GM19328 (cell line): ENCODE results near the gene NR2C2.

ENCODE experiments used
- ATAC-seq: cut with Tn5 transposase; IDR thresholded peaks from one replicate; pipeline ENCODE4 v1.9.1; 2021; ENCODE audit warnings: mild to moderate bottlenecking, moderate library complexity; ENCODE audit not compliant: unreplicated experiment

NR2C2 gene

GRCh38 chr3:14921034-14921616 lies 26.3 kb upstream of the NR2C2 start:
- no peak for ATAC-seq

- ATAC-seq: no peak
Measured at GRCh38 chr3:14921811-14922705, 25.3 kb upstream of the NR2C2 start.

GRCh38 chr3:14922863-14923262 lies 24.5 kb upstream of the NR2C2 start:
- ATAC-seq: no peak

- ATAC-seq: no peak
Measured at GRCh38 chr3:14923476-14923875, 23.9 kb upstream of the NR2C2 start.

GRCh38 chr3:14925729-14926591 lies 21.4 kb upstream of the NR2C2 start:
- ATAC-seq: no peak

- ATAC-seq: no peak
Measured at GRCh38 chr3:14926592-14926991, 20.8 kb upstream of the NR2C2 start.

- ATAC-seq: no peak
Measured at GRCh38 chr3:14927308-14927707, 20.1 kb upstream of the NR2C2 start.

- ATAC-seq: no peak
Measured at GRCh38 chr3:14929310-14930074, 17.9 kb upstream of the NR2C2 start.

- ATAC-seq: no peak
Measured at GRCh38 chr3:14933820-14934425, 13.5 kb upstream of the NR2C2 start.

- ATAC-seq: no peak
Measured at GRCh38 chr3:14935592-14936345, 11.6 kb upstream of the NR2C2 start.

GRCh38 chr3:14938954-14939353 lies 8.4 kb upstream of the NR2C2 start:
- no peak for ATAC-seq

GRCh38 chr3:14941871-14942270 lies 5.5 kb upstream of the NR2C2 start:
- ATAC-seq: no peak

- ATAC-seq: no peak
Measured at GRCh38 chr3:14943042-14943441, 4.3 kb upstream of the NR2C2 start.

GRCh38 chr3:14946236-14946635 lies 1.1 kb upstream of the NR2C2 start:
- ATAC-seq: no peak

GRCh38 chr3:14946739-14947099 lies 664 bp upstream of the NR2C2 start:
- no peak for ATAC-seq

GRCh38 chr3:14947886-14948608 lies 664 bp downstream of the NR2C2 start:
- ATAC-seq: peak; percentile 84

- no peak for ATAC-seq
Measured at GRCh38 chr3:14948609-14949038, 1.2 kb downstream of the NR2C2 start.

- ATAC-seq: no peak
Measured at GRCh38 chr3:14949126-14949525, 1.7 kb downstream of the NR2C2 start.

- no peak for ATAC-seq
Measured at GRCh38 chr3:14950274-14950673, 2.9 kb downstream of the NR2C2 start.
